Left lung (tissue), 10 donors: ENCODE measurements around the gene FRMD4B. TPM values are rescaled to one million over a fixed set of nuclear protein-coding genes. Genes with fewer than 3 reads are reported as not detected.

Experiments used
- ATAC-seq: fragments of 200-7000 bp; cut with Tn5 transposase; one replicate; pipeline ENCODE4 v1.9.1; 2020; ENCODE audit warnings: moderate library complexity
- DNase-seq, 4 donors: peaks; one replicate each; pipeline ENCODE4 v3.0.0-alpha.2; 2013 to 2020
- H3K27ac ChIP-seq, 2 donors: fragments of 200-600 bp; sonication (generic) in 1 of 2; one replicate each; pipeline versions ENCODE4 v1.5.0 to v1.8.0; 2020 to 2021
- H3K27me3 ChIP-seq, 2 donors: fragments of 200-600 bp; sonication (generic) in 1 of 2; one replicate each; pipeline versions ENCODE4 v1.5.0 to v1.8.0; 2020 to 2021
- H3K36me3 ChIP-seq, 2 donors: fragments of 200-600 bp; sonication (generic) in 1 of 2; one replicate each; pipeline versions ENCODE4 v1.5.0 to v1.8.0; 2020 to 2021
- H3K4me1 ChIP-seq, 2 donors: fragments of 200-600 bp; one replicate each; pipeline ENCODE4 v1.8.0; 2021
- H3K4me3 ChIP-seq, 2 donors: fragments of 200-600 bp; sonication (generic) in 1 of 2; one replicate each; pipeline versions ENCODE4 v1.5.0 to v1.8.0; 2020 to 2021; ENCODE audit warnings: mild to moderate bottlenecking in 1 of 2
- H3K9me3 ChIP-seq, 2 donors: fragments of 200-600 bp; sonication (generic) in 1 of 2; one replicate each; pipeline versions ENCODE4 v1.5.0 to v1.8.0; 2020 to 2021
- intact Hi-C, 2 donors: fragments of 100-400 bp; cut with DNase I; formaldehyde crosslinking; loops; one replicate each; pipeline versions ENCODE4 v1.11.2 to v1.14.2; 2022
- polyA plus RNA-seq, 6 donors: library from polyadenylated mRNA; unstranded; fragments of 120-200 nt; gene quantifications; one replicate each; pipeline ENCODE4 v1.2.1, GENCODE V29; 2013; ENCODE audit not compliant: insufficient read length in 6 of 6
- total RNA-seq, 2 donors: library from RNA; stranded (reverse); fragmentation: NEBNext Ultra II Directional; extraction: Animal tissue kit (Norgen Biotek cat#: 25700); gene quantifications; one replicate each; pipeline ENCODE4 v1.2.1, GENCODE V29; 2021
- TF ChIP-seq, protein P1 (sequence below), 2 donors: fragments of 200-600 bp; sonication (generic) in 1 of 2; IDR thresholded peaks; one replicate each; pipeline versions ENCODE4 v1.5.0 to v1.8.0; 2021; ENCODE audit warnings: antibody characterized with exemption in 2 of 2
- donor health status: DM: no; HTN: yes; CAD: no.
- donor health status: DM: no; HTN: no; CAD: no.

Gene FRMD4B
- total and polyA plus RNA-seq, 8 donors = 49.0 to 78.7 (median 71.1) TPM

DNA sequence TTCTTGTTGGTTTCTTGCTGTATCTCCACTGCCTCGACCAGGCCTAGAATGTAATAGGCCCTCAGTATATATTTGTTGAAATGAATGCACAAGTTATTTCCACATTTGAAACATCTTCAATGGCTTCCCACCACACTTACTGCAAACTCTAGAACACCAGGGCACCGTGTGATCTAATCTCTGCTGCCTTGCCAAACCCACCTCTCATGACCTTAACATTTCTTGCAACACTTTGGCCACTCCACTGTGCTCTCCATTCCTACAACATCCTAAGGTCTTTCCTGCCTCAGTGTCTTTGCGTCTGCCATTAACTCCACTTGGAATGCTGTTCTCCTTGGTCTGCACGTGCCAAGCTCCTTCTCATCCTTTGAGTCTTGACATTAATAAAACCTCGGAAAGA is 14.1 kb downstream of the FRMD4B start:
- TF ChIP-seq, protein P1, sequence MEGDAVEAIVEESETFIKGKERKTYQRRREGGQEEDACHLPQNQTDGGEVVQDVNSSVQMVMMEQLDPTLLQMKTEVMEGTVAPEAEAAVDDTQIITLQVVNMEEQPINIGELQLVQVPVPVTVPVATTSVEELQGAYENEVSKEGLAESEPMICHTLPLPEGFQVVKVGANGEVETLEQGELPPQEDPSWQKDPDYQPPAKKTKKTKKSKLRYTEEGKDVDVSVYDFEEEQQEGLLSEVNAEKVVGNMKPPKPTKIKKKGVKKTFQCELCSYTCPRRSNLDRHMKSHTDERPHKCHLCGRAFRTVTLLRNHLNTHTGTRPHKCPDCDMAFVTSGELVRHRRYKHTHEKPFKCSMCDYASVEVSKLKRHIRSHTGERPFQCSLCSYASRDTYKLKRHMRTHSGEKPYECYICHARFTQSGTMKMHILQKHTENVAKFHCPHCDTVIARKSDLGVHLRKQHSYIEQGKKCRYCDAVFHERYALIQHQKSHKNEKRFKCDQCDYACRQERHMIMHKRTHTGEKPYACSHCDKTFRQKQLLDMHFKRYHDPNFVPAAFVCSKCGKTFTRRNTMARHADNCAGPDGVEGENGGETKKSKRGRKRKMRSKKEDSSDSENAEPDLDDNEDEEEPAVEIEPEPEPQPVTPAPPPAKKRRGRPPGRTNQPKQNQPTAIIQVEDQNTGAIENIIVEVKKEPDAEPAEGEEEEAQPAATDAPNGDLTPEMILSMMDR (IDR thresholded peaks at IDR 0.05) = no peak
- Histone ChIP-seq H3K36me3 (no peaks in the 10 kb centered on the region), H3K27ac (peak overlapping the region in 1 of 2 donors; percentile 5), H3K4me1 (peaks cover 29 to 40% of the 10 kb centered on the region in 2 donors), H3K9me3 (no peaks in the 10 kb centered on the region), H3K4me3 (no peak overlapping the region), H3K27me3 (no peaks in the 10 kb centered on the region)
- ATAC-seq (peak; percentile 30), DNase-seq (no peak)
- intact Hi-C loops = no loop called here

DNA sequence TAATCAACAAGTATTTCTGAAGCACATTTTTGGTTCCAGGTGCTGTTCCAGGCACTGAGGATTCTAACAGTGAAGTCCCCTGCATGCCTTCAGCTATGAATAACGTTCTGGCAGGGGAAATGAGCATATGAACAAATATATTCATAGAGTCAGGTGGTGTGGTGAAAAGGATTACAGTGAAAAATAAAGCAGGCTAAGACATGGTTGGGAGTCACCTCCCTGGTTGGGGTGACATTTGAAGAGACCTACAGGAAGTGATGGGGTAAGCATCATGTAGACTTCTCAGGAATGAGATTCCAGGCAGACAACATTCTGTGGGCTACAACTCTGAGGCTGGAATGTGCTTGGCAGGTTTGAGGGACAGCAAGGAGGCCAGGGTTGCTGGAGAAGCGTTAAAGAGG is 15.0 kb downstream of the FRMD4B start:
- DNase-seq (no peak), ATAC-seq (peak; percentile 37)
- H3K4me1 ChIP-seq = peaks cover 29 to 40% of the 10 kb centered on the region in 2 donors
- TF ChIP-seq, protein P1 (IDR thresholded peaks at IDR 0.05) = no peak
- H3K36me3 ChIP-seq = no peaks in the 10 kb centered on the region
- H3K4me3 ChIP-seq = peak overlapping the region in 1 of 2 donors; percentile 6
- no peaks in the 10 kb centered on the region for H3K27me3 ChIP-seq
- intact Hi-C loops = no loop called here
- no peaks in the 10 kb centered on the region for H3K9me3 ChIP-seq
- H3K27ac ChIP-seq = peak overlapping the region; percentile 69 to 73

DNA sequence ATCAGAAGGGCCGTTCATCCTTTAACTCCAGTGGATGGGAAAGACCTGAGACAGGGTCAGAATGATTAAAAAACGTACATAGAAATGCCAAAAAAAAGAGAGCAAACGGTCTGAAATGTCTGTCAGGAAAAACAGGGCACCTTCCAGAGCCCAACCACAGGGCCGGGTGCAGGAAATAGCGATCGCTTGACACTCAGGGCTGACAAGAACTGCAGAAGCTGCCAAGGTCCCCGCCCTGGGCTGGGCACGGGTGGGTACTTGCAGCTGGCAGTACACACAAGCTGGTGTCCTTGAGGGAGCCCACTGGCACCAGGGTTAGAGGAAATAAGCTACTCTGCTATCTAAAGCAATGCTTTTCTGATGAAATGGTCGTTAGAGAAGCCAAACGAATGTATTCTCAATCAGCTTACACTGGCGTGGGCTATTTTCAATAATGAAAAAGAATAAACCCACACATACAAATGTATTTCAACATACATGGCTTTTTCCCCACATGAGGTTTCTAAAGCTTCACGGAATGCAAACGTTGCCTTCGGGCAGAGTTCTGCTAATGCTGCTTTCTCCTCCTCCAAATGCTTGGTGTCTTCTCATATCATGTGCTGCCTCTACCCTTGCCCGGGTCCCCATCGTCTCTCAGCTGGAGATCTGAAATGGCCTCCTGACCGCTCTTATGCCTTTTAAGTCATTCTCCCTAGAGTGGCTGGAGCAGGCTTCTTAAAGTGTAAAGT is 15.6 kb downstream of the FRMD4B start:
- TF ChIP-seq, protein P1 (IDR thresholded peaks at IDR 0.05) = no peak
- peaks cover 29 to 40% of the 10 kb centered on the region in 2 donors for H3K4me1 ChIP-seq
- ATAC-seq (peak; percentile 89), DNase-seq (peak in 2 of 4 donors; percentile 88 to 90)
- peak overlapping the region; percentile 69 to 73 for H3K27ac ChIP-seq
- intact Hi-C loops = no loop called here
- H3K9me3 ChIP-seq = no peaks in the 10 kb centered on the region
- peak overlapping the region in 1 of 2 donors; percentile 6 for H3K4me3 ChIP-seq
- H3K36me3 ChIP-seq = no peaks in the 10 kb centered on the region
- no peaks in the 10 kb centered on the region for H3K27me3 ChIP-seq

DNA sequence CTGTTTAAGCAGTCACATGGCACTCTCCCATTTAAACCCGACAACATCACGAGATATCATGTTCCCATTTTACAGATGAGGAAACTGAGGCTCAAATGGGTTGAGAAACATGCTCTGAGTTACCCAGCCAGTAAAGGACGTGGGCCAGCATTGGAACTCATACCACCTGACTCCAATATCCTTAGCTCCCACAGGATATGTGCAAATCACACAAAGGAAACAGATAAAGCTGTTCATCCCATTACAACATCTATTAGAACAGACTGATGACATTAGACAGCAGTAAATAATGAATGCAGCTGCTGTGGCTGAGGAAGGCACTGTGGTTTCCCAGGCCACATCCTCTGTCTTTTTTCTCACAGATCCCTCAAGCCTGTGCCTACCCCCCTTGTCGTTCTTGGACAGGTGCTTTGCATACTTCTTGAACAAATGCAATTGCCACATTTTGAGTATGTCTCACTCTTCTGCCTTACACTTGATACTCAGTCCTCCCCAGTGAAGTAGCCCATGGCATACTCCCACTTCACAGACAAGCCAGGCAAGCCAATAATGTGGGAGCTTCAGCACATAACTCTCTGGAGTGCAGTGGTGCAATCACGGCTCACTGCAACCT is 17.7 kb downstream of the FRMD4B start:
- Histone ChIP-seq H3K27me3 (no peaks in the 10 kb centered on the region), H3K36me3 (no peaks in the 10 kb centered on the region), H3K9me3 (no peaks in the 10 kb centered on the region), H3K27ac (no peak overlapping the region), H3K4me1 (peaks cover 29 to 54% of the 10 kb centered on the region in 2 donors), H3K4me3 (no peak overlapping the region)
- TF ChIP-seq, protein P1 (IDR thresholded peaks at IDR 0.05) = no peak
- intact Hi-C loops = no loop called here
- DNase-seq = no peak
- ATAC-seq = peak; percentile 15

DNA sequence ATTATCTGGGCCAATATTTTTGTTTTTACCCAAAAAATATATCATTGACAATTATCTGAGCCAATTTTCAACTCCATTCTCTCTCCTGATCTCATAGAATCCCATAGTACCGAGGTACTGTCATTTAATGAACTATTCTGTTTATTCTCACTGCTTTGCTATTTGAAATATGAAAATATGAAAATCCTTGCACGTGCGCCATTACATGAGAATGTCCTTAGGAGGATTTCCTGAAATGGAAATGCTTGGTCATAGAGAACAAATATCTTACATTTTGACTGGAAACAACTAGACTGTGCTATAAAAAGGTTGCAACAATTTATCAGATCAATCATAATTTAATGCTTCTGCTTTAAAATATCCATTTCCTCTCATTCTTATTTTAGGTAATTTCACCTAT is 18.3 kb downstream of the FRMD4B start:
- DNase-seq (no peak), ATAC-seq (no peak)
- Histone ChIP-seq H3K9me3 (no peaks in the 10 kb centered on the region), H3K4me1 (peaks cover 29 to 54% of the 10 kb centered on the region in 2 donors), H3K4me3 (no peak overlapping the region), H3K27ac (no peak overlapping the region), H3K36me3 (no peaks in the 10 kb centered on the region), H3K27me3 (no peaks in the 10 kb centered on the region)
- TF ChIP-seq, protein P1 (IDR thresholded peaks at IDR 0.05) = no peak
- intact Hi-C loops = no loop called here
